Fibroblast of skin of right biceps (primary cell): ENCODE results near the gene DRAXIN.

ENCODE experiments used
- DNase-seq: peaks from one replicate; pipeline ENCODE4 v3.0.0-alpha.2; 2013

DRAXIN gene

GRCh38 chr1:11657654-11658053 is 33.9 kb upstream of the DRAXIN start:
- no peak for DNase-seq

- no peak for DNase-seq
Measured at GRCh38 chr1:11658542-11658941, 33.0 kb upstream of the DRAXIN start.

- no peak for DNase-seq
Measured at GRCh38 chr1:11659748-11660147, 31.8 kb upstream of the DRAXIN start.

GRCh38 chr1:11661103-11661502 is 30.4 kb upstream of the DRAXIN start:
- DNase-seq = no peak

GRCh38 chr1:11664336-11665065 is 27.0 kb upstream of the DRAXIN start:
- peak; percentile 29 for DNase-seq

DNA sequence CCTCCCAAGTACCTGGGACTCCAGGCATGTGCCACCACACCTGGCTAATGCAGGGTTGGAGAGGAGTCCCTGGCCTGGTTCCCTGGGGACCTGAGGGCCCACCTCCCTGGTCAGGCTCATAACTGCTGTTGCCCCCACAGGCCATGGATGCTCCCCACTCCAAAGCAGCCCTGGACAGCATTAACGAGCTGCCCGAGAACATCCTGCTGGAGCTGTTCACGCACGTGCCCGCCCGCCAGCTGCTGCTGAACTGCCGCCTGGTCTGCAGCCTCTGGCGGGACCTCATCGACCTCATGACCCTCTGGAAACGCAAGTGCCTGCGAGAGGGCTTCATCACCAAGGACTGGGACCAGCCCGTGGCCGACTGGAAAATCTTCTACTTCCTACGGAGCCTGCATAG is 23.0 kb upstream of the DRAXIN start:
- DNase-seq = no peak

- DNase-seq = no peak
Measured at GRCh38 chr1:11670747-11671146, 20.8 kb upstream of the DRAXIN start.

DNA sequence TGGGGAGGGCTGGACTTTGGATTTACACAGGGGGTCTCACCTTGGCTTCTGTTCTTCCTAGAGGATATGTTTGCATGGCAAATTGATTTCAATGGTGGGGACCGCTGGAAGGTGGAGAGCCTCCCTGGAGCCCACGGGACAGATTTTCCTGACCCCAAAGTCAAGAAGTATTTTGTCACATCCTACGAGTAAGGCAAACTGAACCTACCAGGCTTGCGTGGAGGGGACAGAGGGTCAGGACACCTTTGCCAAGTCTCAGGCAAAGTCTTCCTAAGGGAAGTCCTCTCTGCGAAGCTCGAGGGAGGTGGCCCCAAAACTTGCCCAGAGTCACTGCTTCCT is 20.3 kb upstream of the DRAXIN start:
- no peak for DNase-seq

DNA sequence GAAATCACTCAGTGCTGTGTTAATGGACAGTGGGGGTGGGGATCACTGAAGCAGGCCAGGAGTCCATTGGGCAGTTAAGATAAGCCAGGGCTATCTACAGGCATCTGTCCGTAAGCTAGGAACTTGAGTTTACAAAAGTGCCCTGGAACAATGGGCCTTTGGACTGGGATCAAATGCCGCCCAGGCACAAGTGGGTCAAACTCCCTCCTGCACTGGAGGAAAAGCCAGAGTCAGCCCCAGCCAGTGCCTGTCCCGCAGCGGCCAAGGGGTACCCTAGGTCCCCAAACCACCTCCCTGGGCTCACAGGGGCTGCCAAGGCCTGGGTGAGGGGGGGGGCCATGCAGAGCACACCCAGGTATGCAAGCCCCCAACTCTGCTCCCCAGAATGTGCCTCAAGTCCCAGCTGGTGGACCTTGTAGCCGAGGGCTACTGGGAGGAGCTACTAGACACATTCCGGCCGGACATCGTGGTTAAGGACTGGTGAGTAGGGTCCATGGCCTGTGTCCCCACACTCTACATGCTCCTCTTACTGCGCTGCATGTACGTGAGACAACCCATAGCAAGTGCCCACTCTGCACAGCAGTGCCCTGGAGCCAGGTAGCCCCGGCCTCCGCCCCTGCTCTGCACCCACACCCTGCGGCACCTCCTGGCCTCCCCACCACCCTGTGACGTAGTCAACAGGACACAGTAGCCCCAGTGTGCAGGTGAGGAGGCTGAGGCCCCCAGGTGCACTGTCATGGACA is 19.8 kb upstream of the DRAXIN start:
- no peak for DNase-seq

DNA sequence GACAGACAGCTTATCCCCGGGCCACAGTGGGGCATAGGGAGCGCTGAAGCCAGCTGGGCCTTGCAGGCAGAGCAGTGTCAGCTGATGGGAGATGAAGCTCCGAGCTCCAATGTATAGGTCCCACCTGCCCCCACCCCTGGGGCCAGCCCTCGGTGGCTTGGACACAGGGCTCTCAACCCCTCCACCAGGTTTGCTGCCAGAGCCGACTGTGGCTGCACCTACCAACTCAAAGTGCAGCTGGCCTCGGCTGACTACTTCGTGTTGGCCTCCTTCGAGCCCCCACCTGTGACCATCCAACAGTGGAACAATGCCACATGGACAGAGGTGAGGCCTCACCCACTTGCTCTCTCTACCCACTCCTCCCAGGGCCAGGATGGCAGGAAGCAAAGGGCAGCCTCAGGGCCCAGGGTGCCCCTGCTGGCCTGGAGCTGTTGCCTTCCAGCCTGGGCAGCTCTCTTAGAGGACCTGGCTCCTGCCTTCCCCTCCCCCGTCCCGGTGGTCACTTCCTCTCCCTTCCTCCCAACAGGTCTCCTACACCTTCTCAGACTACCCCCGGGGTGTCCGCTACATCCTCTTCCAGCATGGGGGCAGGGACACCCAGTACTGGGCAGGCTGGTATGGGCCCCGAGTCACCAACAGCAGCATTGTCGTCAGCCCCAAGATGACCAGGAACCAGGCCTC is 18.3 kb upstream of the DRAXIN start:
- no peak for DNase-seq

DNA sequence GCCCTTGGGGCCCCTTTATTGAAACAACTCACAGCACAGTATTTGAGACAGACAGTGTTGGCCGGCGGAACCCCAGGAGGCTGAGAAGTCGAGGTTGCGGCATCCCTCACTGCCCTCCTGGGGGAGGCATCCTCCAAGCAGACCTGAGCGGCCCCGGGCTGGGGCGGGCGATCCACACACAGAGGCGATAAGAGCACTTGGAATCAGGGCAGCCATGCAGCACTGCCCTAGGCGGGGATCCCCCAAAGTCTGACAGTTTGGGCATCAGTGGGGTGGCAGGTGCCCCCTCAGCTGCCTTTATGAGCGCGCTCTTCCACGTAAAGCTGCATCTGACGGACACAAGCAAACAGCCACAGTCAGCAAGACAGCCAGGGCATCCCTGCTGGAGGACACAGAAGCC is 17.0 kb upstream of the DRAXIN start:
- DNase-seq = no peak

- no peak for DNase-seq
Measured at GRCh38 chr1:11675325-11675724, 16.2 kb upstream of the DRAXIN start.

GRCh38 chr1:11676386-11677103 is 15.0 kb upstream of the DRAXIN start:
- DNase-seq = no peak

DNA sequence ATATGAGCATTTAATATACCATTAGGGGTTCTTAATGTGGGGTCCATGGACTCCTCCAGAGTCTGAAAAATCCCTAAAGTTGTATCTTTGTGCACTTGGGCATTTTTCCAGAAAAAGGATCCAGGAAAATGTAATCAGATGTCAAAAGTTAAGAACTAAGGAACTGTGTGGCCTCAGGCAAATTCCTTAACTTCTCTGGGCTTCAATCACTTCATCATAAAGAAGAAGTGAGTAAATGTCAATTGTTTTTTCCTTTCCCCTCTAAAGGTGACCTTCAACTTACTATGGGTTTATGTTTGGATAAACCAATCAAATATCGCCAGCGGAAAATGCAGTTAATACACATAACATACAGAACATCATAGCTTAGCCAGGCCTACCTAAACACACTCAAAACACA is 13.1 kb upstream of the DRAXIN start:
- DNase-seq = no peak

DNA sequence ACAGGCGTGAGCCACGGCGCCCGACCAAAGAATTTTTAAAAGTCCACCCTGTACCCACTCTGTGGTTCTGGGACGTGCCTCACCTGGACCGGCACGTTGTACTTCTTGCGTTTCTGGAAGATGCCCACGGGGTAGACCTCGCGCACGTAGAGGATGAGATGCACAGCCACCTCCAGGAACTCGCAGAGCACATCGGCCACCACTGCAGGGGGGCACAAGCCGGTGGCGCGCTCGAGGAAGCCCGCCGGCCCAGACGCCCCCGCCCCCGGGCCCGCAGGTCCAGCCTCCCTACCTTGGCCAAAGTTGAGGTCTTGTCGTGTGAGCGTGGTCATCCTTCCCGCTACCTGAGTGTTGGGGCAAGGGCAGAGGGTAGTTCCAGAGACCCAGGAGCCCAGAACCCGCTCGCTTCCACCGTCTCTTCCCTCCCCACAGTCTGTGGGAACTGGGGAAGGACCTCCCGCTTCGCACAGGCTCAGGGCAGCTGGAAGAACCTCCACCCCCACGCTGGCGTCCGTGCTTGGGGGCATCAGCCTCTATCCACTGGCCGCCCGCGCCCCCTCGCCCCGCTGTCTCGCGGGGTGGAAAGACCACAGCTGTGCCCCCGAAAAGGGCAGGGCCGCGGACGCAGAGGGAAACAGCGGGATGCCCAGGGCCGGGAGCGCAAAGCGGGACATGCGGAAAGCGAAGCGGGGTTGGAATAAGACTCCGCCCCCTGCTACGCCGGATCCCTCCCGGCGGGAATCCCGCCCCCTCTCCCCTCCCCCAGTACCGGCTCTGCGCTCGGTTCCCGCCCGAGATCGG is 11.0 kb upstream of the DRAXIN start:
- DNase-seq = no peak

GRCh38 chr1:11681071-11681771 is 10.3 kb upstream of the DRAXIN start, which contains the start of gene MAD2L2:
MAD2L2 (minus strand) TSS chr1:11681148; CDS start chr1:11680601, 547 bp downstream.
- DNase-seq = peak; percentile 82

GRCh38 chr1:11682287-11682771 is 9.2 kb upstream of the DRAXIN start:
- no peak for DNase-seq

- DNase-seq = no peak
Measured at GRCh38 chr1:11682799-11683198, 8.7 kb upstream of the DRAXIN start.

GRCh38 chr1:11684070-11684469 is 7.4 kb upstream of the DRAXIN start:
- peak; percentile 22 for DNase-seq

DNA sequence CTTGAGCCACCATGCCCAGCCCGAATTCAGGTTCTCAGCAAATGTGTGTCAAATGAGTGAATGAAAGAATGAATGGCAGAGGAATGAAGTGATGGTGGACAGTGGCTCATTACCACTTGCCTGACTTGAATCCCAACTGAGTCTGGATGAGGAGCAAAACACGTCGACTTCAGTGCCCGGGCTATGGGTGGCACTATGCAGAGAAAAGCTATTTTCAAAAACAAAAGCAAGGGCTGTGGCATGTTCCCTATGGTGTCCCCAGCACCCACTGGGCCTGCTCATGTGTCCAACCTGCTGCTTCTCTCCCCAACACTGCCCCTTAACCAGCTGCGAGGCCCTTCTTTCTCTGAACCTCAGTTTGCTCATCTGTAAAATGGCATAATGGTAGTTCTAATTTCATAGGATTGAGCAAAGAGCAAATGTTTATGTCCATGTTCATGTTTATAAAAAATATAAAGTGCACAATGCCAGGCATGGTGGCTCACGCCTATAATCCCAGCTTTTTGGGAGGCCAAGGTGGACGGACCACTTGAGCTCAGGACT is 6.2 kb upstream of the DRAXIN start:
- DNase-seq = no peak

DNA sequence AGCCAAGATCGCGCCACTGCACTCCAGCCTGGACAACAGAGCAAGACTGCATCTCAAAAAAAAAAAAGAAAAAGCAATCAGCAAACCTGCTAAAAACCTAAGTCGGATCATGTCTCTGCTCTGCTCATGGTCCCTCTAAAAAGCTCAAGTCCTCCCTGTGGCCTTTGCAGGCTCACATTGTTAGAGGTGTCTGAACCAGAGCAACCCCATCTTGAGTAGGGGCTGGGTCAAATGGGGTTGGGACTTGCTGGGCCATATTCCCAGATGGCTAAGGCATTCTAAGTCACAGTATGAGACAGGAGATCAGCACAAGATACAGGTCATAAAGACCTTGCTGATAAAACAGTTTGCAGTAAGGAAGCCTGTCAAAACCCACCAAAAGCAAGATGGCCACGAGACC is 3.0 kb upstream of the DRAXIN start:
- no peak for DNase-seq
